Measurements from ENCODE around the gene LEFTY1. TPM values are rescaled to one million over a fixed set of nuclear protein-coding genes. Genes with fewer than 3 reads are reported as not detected.
A peak's percentile ranks its signal among the peaks of the same experiment; 100 is the strongest.

The LEFTY1 gene
- total and polyA plus RNA-seq, 2 experiments from 2014 or later = 0.83 TPM; not detected in 1

DNA sequence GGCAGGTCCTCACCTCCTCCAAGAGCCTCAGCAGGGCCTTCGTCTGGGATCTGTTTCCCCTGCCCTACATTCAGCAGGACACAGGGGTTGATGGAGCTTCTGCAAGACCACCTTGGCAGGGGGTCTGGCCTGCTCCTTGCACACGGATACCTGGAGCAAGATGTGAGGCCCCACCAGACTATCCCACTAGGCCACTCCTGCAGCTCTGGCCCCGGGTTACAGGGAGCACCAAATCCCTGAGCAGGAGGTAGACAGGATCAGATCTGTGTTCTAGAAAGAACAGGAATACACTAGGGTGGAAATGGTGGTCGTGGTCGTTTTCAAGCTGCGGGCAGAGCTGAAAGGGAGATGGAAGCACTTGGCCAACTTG lies 45.5 kb downstream of the LEFTY1 start:
- Histone ChIP-seq H3K4me3 (no peak overlapping the region), H3K27me3 (no peaks in the 10 kb centered on the region), H3K27ac (peak overlapping the region; percentile 23), H3K36me3 (no peaks in the 10 kb centered on the region), H3K4me1 (ENCODE audit: low read depth) (no peaks in the 10 kb centered on the region), H3K9me3 (ENCODE audit: low read depth) (no peaks in the 10 kb centered on the region)
- no peak for DNase-seq (ENCODE audit: low read depth in 1 of 2, low spot score in 1 of 2)
- TF ChIP-seq, protein P1, sequence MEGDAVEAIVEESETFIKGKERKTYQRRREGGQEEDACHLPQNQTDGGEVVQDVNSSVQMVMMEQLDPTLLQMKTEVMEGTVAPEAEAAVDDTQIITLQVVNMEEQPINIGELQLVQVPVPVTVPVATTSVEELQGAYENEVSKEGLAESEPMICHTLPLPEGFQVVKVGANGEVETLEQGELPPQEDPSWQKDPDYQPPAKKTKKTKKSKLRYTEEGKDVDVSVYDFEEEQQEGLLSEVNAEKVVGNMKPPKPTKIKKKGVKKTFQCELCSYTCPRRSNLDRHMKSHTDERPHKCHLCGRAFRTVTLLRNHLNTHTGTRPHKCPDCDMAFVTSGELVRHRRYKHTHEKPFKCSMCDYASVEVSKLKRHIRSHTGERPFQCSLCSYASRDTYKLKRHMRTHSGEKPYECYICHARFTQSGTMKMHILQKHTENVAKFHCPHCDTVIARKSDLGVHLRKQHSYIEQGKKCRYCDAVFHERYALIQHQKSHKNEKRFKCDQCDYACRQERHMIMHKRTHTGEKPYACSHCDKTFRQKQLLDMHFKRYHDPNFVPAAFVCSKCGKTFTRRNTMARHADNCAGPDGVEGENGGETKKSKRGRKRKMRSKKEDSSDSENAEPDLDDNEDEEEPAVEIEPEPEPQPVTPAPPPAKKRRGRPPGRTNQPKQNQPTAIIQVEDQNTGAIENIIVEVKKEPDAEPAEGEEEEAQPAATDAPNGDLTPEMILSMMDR (IDR thresholded peaks at IDR 0.05; ENCODE audit: low read depth, low read length) = no peak

- TF ChIP-seq, protein P1 (IDR thresholded peaks at IDR 0.05; ENCODE audit: low read depth, low read length) = no peak
- no peaks in the 10 kb centered on the region for H3K27me3 ChIP-seq
- DNase-seq (ENCODE audit: low read depth in 1 of 2, low spot score in 1 of 2) = no peak
- H3K27ac ChIP-seq = no peak overlapping the region
- no peaks in the 10 kb centered on the region for H3K4me1 ChIP-seq (ENCODE audit: low read depth)
- H3K4me3 ChIP-seq = no peak overlapping the region
- no peaks in the 10 kb centered on the region for H3K9me3 ChIP-seq (ENCODE audit: low read depth)
- no peaks in the 10 kb centered on the region for H3K36me3 ChIP-seq
These were observed 46.0 kb downstream of the LEFTY1 start for GRCh38 chr1:225842788-225843425.

- TF ChIP-seq, protein P1 (IDR thresholded peaks at IDR 0.05; ENCODE audit: low read depth, low read length) = no peak
- H3K27ac ChIP-seq = no peak overlapping the region
- no peak overlapping the region for H3K4me3 ChIP-seq
- DNase-seq (ENCODE audit: low read depth in 1 of 2, low spot score in 1 of 2) = no peak
- no peaks in the 10 kb centered on the region for H3K4me1 ChIP-seq (ENCODE audit: low read depth)
- H3K27me3 ChIP-seq = no peaks in the 10 kb centered on the region
- no peaks in the 10 kb centered on the region for H3K9me3 ChIP-seq (ENCODE audit: low read depth)
- no peaks in the 10 kb centered on the region for H3K36me3 ChIP-seq
These were observed 46.9 kb downstream of the LEFTY1 start for GRCh38 chr1:225842074-225842473.

- no peak for DNase-seq (ENCODE audit: low read depth in 1 of 2, low spot score in 1 of 2)
- TF ChIP-seq, protein P1 (IDR thresholded peaks at IDR 0.05; ENCODE audit: low read depth, low read length) = no peak
- Histone ChIP-seq H3K27me3 (no peaks in the 10 kb centered on the region), H3K9me3 (ENCODE audit: low read depth) (no peaks in the 10 kb centered on the region), H3K4me1 (ENCODE audit: low read depth) (no peaks in the 10 kb centered on the region), H3K36me3 (no peaks in the 10 kb centered on the region), H3K27ac (no peak overlapping the region), H3K4me3 (no peak overlapping the region)
These were observed 48.2 kb downstream of the LEFTY1 start for GRCh38 chr1:225840713-225841112.

- H3K9me3 ChIP-seq (ENCODE audit: low read depth) = no peaks in the 10 kb centered on the region
- H3K4me1 ChIP-seq (ENCODE audit: low read depth) = no peaks in the 10 kb centered on the region
- H3K4me3 ChIP-seq = no peak overlapping the region
- H3K27me3 ChIP-seq = no peaks in the 10 kb centered on the region
- H3K36me3 ChIP-seq = no peaks in the 10 kb centered on the region
- TF ChIP-seq, protein P1 (IDR thresholded peaks at IDR 0.05; ENCODE audit: low read depth, low read length) = no peak
- no peak overlapping the region for H3K27ac ChIP-seq
- DNase-seq (ENCODE audit: low read depth in 1 of 2, low spot score in 1 of 2) = no peak
These were observed 48.7 kb downstream of the LEFTY1 start for GRCh38 chr1:225840223-225840610.
